GM12801 (cell line): ENCODE data around the gene HLA-B.

Experiments used
- CTCF ChIP-seq: IDR thresholded peaks from one replicate; pipeline ENCODE4 v1.5.1; 2011; ENCODE audit warnings: control low read depth; ENCODE audit not compliant: insufficient read length; ENCODE audit errors: extremely low read depth

HLA-B gene

GRCh38 chr6:31386099-31386498, 29.1 kb upstream of the HLA-B start:
- no peak for TF ChIP-seq CTCF

GRCh38 chr6:31385041-31385440, 28.1 kb upstream of the HLA-B start:
- no peak for TF ChIP-seq CTCF

GRCh38 chr6:31383149-31383548, 26.2 kb upstream of the HLA-B start:
- TF ChIP-seq CTCF: no peak

- no peak for TF ChIP-seq CTCF
Measured at GRCh38 chr6:31381666-31382065, 24.7 kb upstream of the HLA-B start.

DNA sequence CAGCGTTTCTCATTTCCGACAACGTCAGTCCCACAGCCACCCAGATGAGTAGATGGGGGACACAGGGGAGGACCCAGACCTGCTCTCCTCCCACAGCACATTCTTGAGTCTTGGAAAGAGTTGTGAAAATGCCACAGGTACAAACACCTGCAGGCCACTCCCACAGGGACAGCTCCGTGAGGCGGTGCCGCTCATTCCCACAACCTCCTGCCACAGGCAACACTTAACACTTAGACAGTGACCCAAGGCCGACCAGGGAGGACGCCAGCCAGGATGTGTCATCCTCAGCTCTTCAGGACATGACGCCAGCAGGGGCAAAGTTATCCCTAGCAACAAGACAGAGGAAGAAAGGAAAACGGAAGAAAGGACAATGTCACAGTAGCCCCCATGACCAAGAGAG, 22.9 kb upstream of the HLA-B start:
- no peak for TF ChIP-seq CTCF

- TF ChIP-seq CTCF: no peak
Measured at GRCh38 chr6:31378721-31379103, 21.7 kb upstream of the HLA-B start.

GRCh38 chr6:31378062-31378720, 21.2 kb upstream of the HLA-B start:
- TF ChIP-seq CTCF: no peak
